ENCODE measurements around the gene INPP4B.

Gene INPP4B

DNA sequence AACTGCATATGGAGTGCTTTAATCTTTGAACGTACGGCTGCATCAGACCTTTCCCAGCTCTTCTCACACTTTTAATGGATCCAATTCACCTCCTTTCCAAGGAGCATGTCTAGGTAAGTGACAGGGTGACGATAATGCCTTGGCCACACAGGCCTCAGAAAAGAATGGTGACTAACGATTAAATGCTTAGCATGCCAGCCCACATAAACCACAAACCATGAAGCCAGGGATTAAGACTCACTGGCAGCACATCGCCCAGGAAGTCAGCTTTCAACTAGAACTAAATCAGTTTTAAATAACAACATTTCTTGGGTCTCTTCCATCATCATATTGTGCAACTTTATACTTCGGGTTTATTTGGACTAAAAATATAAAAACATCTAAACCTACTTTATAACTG, 28.7 kb downstream of the INPP4B start:
- H2AFZ ChIP-seq (ENCODE audit: low read length), result no peak overlapping the region
- H3K79me2 ChIP-seq (ENCODE audit: insufficient read depth, low read length), result no peaks in the 10 kb centered on the region
- H3K9ac ChIP-seq (ENCODE audit: low read length), result no peak overlapping the region
- H3K36me3 ChIP-seq (ENCODE audit: insufficient read depth, low read length), result no peaks in the 10 kb centered on the region
- no peaks in the 10 kb centered on the region for H3K9me2 ChIP-seq (ENCODE audit: low read depth, low read length)
- no peaks in the 10 kb centered on the region for H3K9me3 ChIP-seq (ENCODE audit: low read length)
- H3K4me1 ChIP-seq (ENCODE audit: insufficient read depth, low read length, severe bottlenecking), result no peaks in the 10 kb centered on the region
- no peaks in the 10 kb centered on the region for H3K27me3 ChIP-seq (ENCODE audit: insufficient read depth, low read length)
- H3K27ac ChIP-seq (ENCODE audit: low read depth, low read length, poor library complexity, severe bottlenecking), result no peak overlapping the region
- no peaks in the 10 kb centered on the region for H4K20me1 ChIP-seq (ENCODE audit: insufficient read depth, low read length)
- H3K4me2 ChIP-seq (ENCODE audit: low read length), result no peak overlapping the region
- H3F3A ChIP-seq (ENCODE audit: insufficient read depth, low read length), result no peaks in the 10 kb centered on the region
- TF ChIP-seq EZH2 (IDR thresholded peaks at IDR 0.05; ENCODE audit: borderline replicate concordance, low read length) (no peak), CTCF (IDR thresholded peaks at IDR 0.05; ENCODE audit: low read length) (no peak)
- no peak overlapping the region for H3K4me3 ChIP-seq (ENCODE audit: low read depth, low read length, poor library complexity, severe bottlenecking)

GRCh38 chr4:142815834-142816233, 30.3 kb downstream of the INPP4B start:
- Histone ChIP-seq H3K4me2 (ENCODE audit: low read length) (no peak overlapping the region), H3K27ac (ENCODE audit: low read depth, low read length, poor library complexity, severe bottlenecking) (no peak overlapping the region)

GRCh38 chr4:142813388-142813787, 32.7 kb downstream of the INPP4B start:
- no peaks in the 10 kb centered on the region for H4K20me1 ChIP-seq (ENCODE audit: insufficient read depth, low read length)
- no peaks in the 10 kb centered on the region for H3K27me3 ChIP-seq (ENCODE audit: insufficient read depth, low read length)
- H3K79me2 ChIP-seq (ENCODE audit: insufficient read depth, low read length), result no peaks in the 10 kb centered on the region
- H3K36me3 ChIP-seq (ENCODE audit: insufficient read depth, low read length), result no peaks in the 10 kb centered on the region
- H3K4me3 ChIP-seq (ENCODE audit: low read depth, low read length, poor library complexity, severe bottlenecking), result no peak overlapping the region
- H3K9ac ChIP-seq (ENCODE audit: low read length), result no peak overlapping the region
- TF ChIP-seq CTCF (IDR thresholded peaks at IDR 0.05; ENCODE audit: low read length), result no peak
- TF ChIP-seq EZH2 (IDR thresholded peaks at IDR 0.05; ENCODE audit: borderline replicate concordance, low read length), result no peak
- no peak overlapping the region for H3K27ac ChIP-seq (ENCODE audit: low read depth, low read length, poor library complexity, severe bottlenecking)
- no peaks in the 10 kb centered on the region for H3K9me3 ChIP-seq (ENCODE audit: low read length)
- no peaks in the 10 kb centered on the region for H3F3A ChIP-seq (ENCODE audit: insufficient read depth, low read length)
- H3K9me2 ChIP-seq (ENCODE audit: low read depth, low read length), result no peaks in the 10 kb centered on the region
- H3K4me1 ChIP-seq (ENCODE audit: insufficient read depth, low read length, severe bottlenecking), result no peaks in the 10 kb centered on the region
- no peak overlapping the region for H3K4me2 ChIP-seq (ENCODE audit: low read length)
- H2AFZ ChIP-seq (ENCODE audit: low read length), result no peak overlapping the region

More at GRCh38 chr4:142815834-142816233, 30.3 kb downstream of the INPP4B start:
- no peaks in the 10 kb centered on the region for H3K27me3 ChIP-seq (ENCODE audit: insufficient read depth, low read length)
- H4K20me1 ChIP-seq (ENCODE audit: insufficient read depth, low read length), result no peaks in the 10 kb centered on the region
- H3K4me3 ChIP-seq (ENCODE audit: low read depth, low read length, poor library complexity, severe bottlenecking), result no peak overlapping the region
- TF ChIP-seq EZH2 (IDR thresholded peaks at IDR 0.05; ENCODE audit: borderline replicate concordance, low read length) (no peak), CTCF (IDR thresholded peaks at IDR 0.05; ENCODE audit: low read length) (no peak)
- no peaks in the 10 kb centered on the region for H3K4me1 ChIP-seq (ENCODE audit: insufficient read depth, low read length, severe bottlenecking)
- H3K36me3 ChIP-seq (ENCODE audit: insufficient read depth, low read length), result no peaks in the 10 kb centered on the region
- H2AFZ ChIP-seq (ENCODE audit: low read length), result no peak overlapping the region
- H3K9ac ChIP-seq (ENCODE audit: low read length), result no peak overlapping the region
- no peaks in the 10 kb centered on the region for H3K9me3 ChIP-seq (ENCODE audit: low read length)
- H3K9me2 ChIP-seq (ENCODE audit: low read depth, low read length), result no peaks in the 10 kb centered on the region
- no peaks in the 10 kb centered on the region for H3F3A ChIP-seq (ENCODE audit: insufficient read depth, low read length)
- no peaks in the 10 kb centered on the region for H3K79me2 ChIP-seq (ENCODE audit: insufficient read depth, low read length)
